Heart left ventricle (tissue), 16 donors: ENCODE data around the gene FAT1. TPM values are rescaled to one million over a fixed set of nuclear protein-coding genes. Genes with fewer than 3 reads are reported as not detected.

Source experiments
- ATAC-seq, 4 donors: fragments of 200-7000 bp; cut with Tn5 transposase; one replicate each; pipeline ENCODE4 v1.9.1; 2020 to 2022; ENCODE audit warnings: moderate library complexity in 4 of 4, mild to moderate bottlenecking in 3 of 4, moderate number of reproducible peaks in 1 of 4
- DNase-seq, 5 donors: peaks; one replicate each; pipeline ENCODE4 v3.0.0-alpha.2; 2020
- H3K27ac ChIP-seq, 12 donors: fragments of 200-600 bp; sonication (generic) in 4 of 12; one replicate each; pipeline versions ENCODE4 v1.5.0 to v1.8.0; 2016 to 2022; ENCODE audit warnings: mild to moderate bottlenecking in 2 of 12
- H3K27me3 ChIP-seq, 9 donors: fragments of 200-600 bp; sonication (generic) in 2 of 9; one replicate each; pipeline versions ENCODE4 v1.5.1 to v1.8.0; 2016 to 2022; ENCODE audit warnings: mild to moderate bottlenecking in 3 of 9
- H3K36me3 ChIP-seq, 9 donors: fragments of 200-600 bp; sonication (generic) in 2 of 9; one replicate each; pipeline versions ENCODE4 v1.5.0 to v1.8.0; 2018 to 2022; ENCODE audit warnings: mild to moderate bottlenecking in 2 of 9
- H3K4me1 ChIP-seq, 12 donors: fragments of 200-600 bp; sonication (generic) in 4 of 12; one replicate each; pipeline versions ENCODE4 v1.5.0 to v1.8.0; 2016 to 2022; ENCODE audit warnings: mild to moderate bottlenecking in 3 of 12
- H3K4me3 ChIP-seq, 12 donors: fragments of 200-600 bp; sonication (generic) in 4 of 12; one replicate each; pipeline versions ENCODE4 v1.5.0 to v1.8.0; 2017 to 2022; ENCODE audit warnings: mild to moderate bottlenecking in 9 of 12, moderate library complexity in 4 of 12
- H3K9me3 ChIP-seq, 12 donors: fragments of 200-600 bp; sonication (generic) in 4 of 12; one replicate each; pipeline versions ENCODE4 v1.5.0 to v1.8.0; 2016 to 2022; ENCODE audit warnings: mild to moderate bottlenecking in 1 of 12
- CTCF ChIP-seq, 12 donors: fragments of 200-600 bp; sonication (generic) in 4 of 12; IDR thresholded peaks; one replicate each; pipeline versions ENCODE4 v1.5.0 to v1.8.0; 2018 to 2022; ENCODE audit warnings: antibody characterized with exemption in 12 of 12, mild to moderate bottlenecking in 5 of 12
- POLR2A ChIP-seq, 2 donors: fragments of 450-650 bp; IDR thresholded peaks; one replicate each; pipeline ENCODE4 v1.6.1; 2017; ENCODE audit warnings: antibody characterized with exemption in 2 of 2, mild to moderate bottlenecking in 2 of 2, moderate library complexity in 2 of 2
- WGBS, 4 donors: extraction: QIAGEN DNeasy Blood & Tissue Kit in 2 of 4; methylation state at CpG; one replicate each; pipeline versions ENCODE4 v1.1.5 to v1.1.7; 2013 to 2018; 5-methylcytosine and 5-hydroxymethylcytosine counted together
- intact Hi-C, 10 donors: fragments of 100-400 bp; cut with DNase I; formaldehyde crosslinking; loops; one replicate each; pipeline versions ENCODE4 v1.11.1 to v1.14.2; 2022
- polyA plus RNA-seq, 2 donors: library from polyadenylated mRNA; stranded (reverse); fragments of 200-250 nt; gene quantifications; one replicate each; pipeline ENCODE4 v1.2.3, GENCODE V29; 2013
- total RNA-seq, 9 donors: library from RNA; depleted of rRNA in 2 of 9; stranded (reverse); fragments of >200 nt in 2 of 9; fragmentation: NEBNext Ultra II Directional in 3 of 9; extraction: Animal tissue kit (Norgen Biotek cat#: 25700) in 3 of 9; gene quantifications; one replicate each; pipeline versions ENCODE4 v1.1.0 to v1.2.4, GENCODE V29; 2016 to 2023
- donor health status: ischemic (EF 13 %, LVEDD 7.1; RV severe dilation, severe dysfunction).
- donor health status: healthy with polysubstance abuse.
- donor health status: DM: no; HTN: yes; CAD: no.
- donor health status: DM: no; HTN: no; CAD: no.
- donor health status: ischemic (EF 25% LVEDD 6.9; RV normal size, moderate dysfunction).
- donor health status: ischemic (EF 25% LVEDD 5.7; RV mildly dilated, moderate dysfunction).
- donor health status: healthy.
- donor health status: DM: yes; HTN: yes; CAD: no.
- donor health status: ischemic (EF 35%, LVEDD 5.7; RV mildly dilated, moderate dysfunction).
- donor health status: nonischemic (EF 11% LVEDD 7.7; RV severe dilation, severe dysfunction).
- donor health status: DM: yes; HTN: yes; CAD: no.
- donor health status: PGD.
- donor health status: ischemic (EF 29% LVEDD 5.4; RV normal size, mild dysfunction).
- donor health status: nonischemic (EF 23%, LVEDD 6.1; RV moderate dilation, normal function).

Gene FAT1
- total and polyA plus RNA-seq, 11 donors, result 15.2 to 151 (median 65.9) TPM

GRCh38 chr4:186676531-186677161, 47.0 kb downstream of the FAT1 start:
- intact Hi-C loops, result loop anchor here in 3 of 10 donors (2.0 to 5.0 kb wide), 3 partner anchors 44 to 48 kb away; partner anchors contain the start of gene FAT1 (in 1 of the 3)

GRCh38 chr4:186669735-186670134, 53.9 kb downstream of the FAT1 start:
- WGBS, 4 donors, result 5 to 13% (median 9%) methylated on average over 5 of the region's 5 CpGs
- H3K27me3 ChIP-seq, result no peaks in the 10 kb centered on the region
- TF ChIP-seq CTCF (IDR thresholded peaks at IDR 0.05) (peak in 1 of 12 donors; percentile 1), POLR2A (IDR thresholded peaks at IDR 0.05) (no peak)
- DNase-seq (no peak), ATAC-seq (peak in 3 of 4 donors; percentile 27 to 59 (median 29))
- peak overlapping the region in 2 of 12 donors; percentile 12 for H3K4me3 ChIP-seq
- H3K9me3 ChIP-seq, result no peaks in the 10 kb centered on the region
- intact Hi-C loops, result loop anchor here in 9 of 10 donors (1.0 to 5.0 kb wide), 4 partner anchors 53 to 58 kb away; partner anchors contain the start of gene FAT1 (in 4 of the 9)
- H3K36me3 ChIP-seq, result no peaks in the 10 kb centered on the region
- H3K4me1 ChIP-seq, result peaks cover 0 to 32% (median 12%) of the 10 kb centered on the region in 12 donors
- H3K27ac ChIP-seq, result peak overlapping the region in 6 of 12 donors; percentile 8 to 49 (median 18)

More at GRCh38 chr4:186676531-186677161, 47.0 kb downstream of the FAT1 start:
- WGBS, 4 donors, result 16 to 27% (median 22%) methylated on average over 1 of the region's 1 CpG
- ATAC-seq (peak; percentile 91 to 96 (median 94)), DNase-seq (no peak)
- peak overlapping the region in 6 of 12 donors; percentile 4 to 33 (median 12) for H3K4me3 ChIP-seq
- no peaks in the 10 kb centered on the region for H3K9me3 ChIP-seq
- H3K4me1 ChIP-seq, result peaks cover 0 to 36% (median 16%) of the 10 kb centered on the region in 12 donors
- no peaks in the 10 kb centered on the region for H3K27me3 ChIP-seq
- H3K27ac ChIP-seq, result peak overlapping the region in 11 of 12 donors; percentile 17 to 76 (median 63)
- TF ChIP-seq POLR2A (IDR thresholded peaks at IDR 0.05) (no peak), CTCF (IDR thresholded peaks at IDR 0.05) (no peak)
- H3K36me3 ChIP-seq, result no peaks in the 10 kb centered on the region

- ATAC-seq (peak in 3 of 4 donors; percentile 53 to 67 (median 58)), DNase-seq (peak in 1 of 5 donors; percentile 39)
- 35 to 39% (median 38%) methylated on average over 21 of the region's 21 CpGs for WGBS, 4 donors
- H3K4me1 ChIP-seq, result peaks cover 0 to 32% (median 12%) of the 10 kb centered on the region in 12 donors
- intact Hi-C loops, result loop anchor here in 7 of 10 donors (1.0 to 5.0 kb wide), 4 partner anchors 53 to 58 kb away; partner anchors contain the start of gene FAT1 (in 2 of the 7)
- no peaks in the 10 kb centered on the region for H3K36me3 ChIP-seq
- TF ChIP-seq CTCF (IDR thresholded peaks at IDR 0.05) (peak in 11 of 12 donors; percentile 39 to 66 (median 58)), POLR2A (IDR thresholded peaks at IDR 0.05) (no peak)
- no peaks in the 10 kb centered on the region for H3K27me3 ChIP-seq
- no peaks in the 10 kb centered on the region for H3K9me3 ChIP-seq
- H3K4me3 ChIP-seq, result peak overlapping the region in 2 of 12 donors; percentile 12
- H3K27ac ChIP-seq, result peak overlapping the region in 6 of 12 donors; percentile 8 to 49 (median 18)
Measured at GRCh38 chr4:186669159-186669731, 54.4 kb downstream of the FAT1 start.

GRCh38 chr4:186666750-186667149, 56.9 kb downstream of the FAT1 start:
- Histone ChIP-seq H3K36me3 (peaks cover 0 to 20% (median 0%) of the 10 kb centered on the region in 9 donors), H3K9me3 (no peaks in the 10 kb centered on the region), H3K4me1 (peaks cover 0 to 18% (median 7%) of the 10 kb centered on the region in 12 donors), H3K27me3 (no peaks in the 10 kb centered on the region), H3K4me3 (no peak overlapping the region), H3K27ac (no peak overlapping the region)
- WGBS, 4 donors, result 44 to 64% (median 57%) methylated on average over 3 of the region's 3 CpGs
- intact Hi-C loops, result loop anchor here in 3 of 10 donors (5.0 kb wide), 2 partner anchors 56 to 61 kb away; partner anchors contain the start of gene FAT1 (in 2 of the 3)
- ATAC-seq, result no peak
- DNase-seq, result no peak
- no peak for TF ChIP-seq POLR2A (IDR thresholded peaks at IDR 0.05)
- no peak for TF ChIP-seq CTCF (IDR thresholded peaks at IDR 0.05)
